Measurements from ENCODE around the gene PGM2. TPM values are rescaled to one million over a fixed set of nuclear protein-coding genes. Genes with fewer than 3 reads are reported as not detected.

Gene PGM2
- total and polyA plus RNA-seq, 2 experiments from 2014 or later, result 20.6 to 50.9 TPM

DNA sequence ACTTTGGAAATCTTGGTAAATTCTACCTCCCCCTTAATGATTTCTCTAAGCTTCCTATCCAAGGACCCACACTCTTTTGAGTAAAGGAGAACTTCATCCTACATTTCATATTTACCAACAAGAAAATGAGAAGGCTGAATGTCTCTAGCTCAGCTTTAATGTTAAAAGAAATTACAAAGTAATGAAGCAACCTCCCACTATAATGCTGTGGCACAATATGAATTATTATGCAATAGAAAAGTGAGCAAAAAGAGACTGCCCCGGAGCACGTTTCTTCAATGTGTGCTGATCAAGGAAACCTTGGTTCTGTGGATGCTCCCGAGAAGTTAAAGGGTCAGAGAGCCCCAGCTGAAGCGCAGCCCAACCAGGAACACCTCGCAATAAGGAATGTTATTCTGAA, 55.3 kb downstream of the PGM2 start:
- H3K36me3 ChIP-seq, result no peaks in the 10 kb centered on the region
- peaks cover 5% of the 10 kb centered on the region for H3K4me1 ChIP-seq (ENCODE audit: low read depth)
- H3K27ac ChIP-seq, result no peak overlapping the region
- DNase-seq (ENCODE audit: low read depth in 1 of 2, low spot score in 1 of 2), result no peak
- H3K9me3 ChIP-seq (ENCODE audit: low read depth), result no peaks in the 10 kb centered on the region
- peaks cover 2% of the 10 kb centered on the region for H3K27me3 ChIP-seq
- TF ChIP-seq, protein P1, sequence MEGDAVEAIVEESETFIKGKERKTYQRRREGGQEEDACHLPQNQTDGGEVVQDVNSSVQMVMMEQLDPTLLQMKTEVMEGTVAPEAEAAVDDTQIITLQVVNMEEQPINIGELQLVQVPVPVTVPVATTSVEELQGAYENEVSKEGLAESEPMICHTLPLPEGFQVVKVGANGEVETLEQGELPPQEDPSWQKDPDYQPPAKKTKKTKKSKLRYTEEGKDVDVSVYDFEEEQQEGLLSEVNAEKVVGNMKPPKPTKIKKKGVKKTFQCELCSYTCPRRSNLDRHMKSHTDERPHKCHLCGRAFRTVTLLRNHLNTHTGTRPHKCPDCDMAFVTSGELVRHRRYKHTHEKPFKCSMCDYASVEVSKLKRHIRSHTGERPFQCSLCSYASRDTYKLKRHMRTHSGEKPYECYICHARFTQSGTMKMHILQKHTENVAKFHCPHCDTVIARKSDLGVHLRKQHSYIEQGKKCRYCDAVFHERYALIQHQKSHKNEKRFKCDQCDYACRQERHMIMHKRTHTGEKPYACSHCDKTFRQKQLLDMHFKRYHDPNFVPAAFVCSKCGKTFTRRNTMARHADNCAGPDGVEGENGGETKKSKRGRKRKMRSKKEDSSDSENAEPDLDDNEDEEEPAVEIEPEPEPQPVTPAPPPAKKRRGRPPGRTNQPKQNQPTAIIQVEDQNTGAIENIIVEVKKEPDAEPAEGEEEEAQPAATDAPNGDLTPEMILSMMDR (IDR thresholded peaks at IDR 0.05; ENCODE audit: low read depth, low read length), result no peak
- H3K4me3 ChIP-seq, result no peak overlapping the region

DNA sequence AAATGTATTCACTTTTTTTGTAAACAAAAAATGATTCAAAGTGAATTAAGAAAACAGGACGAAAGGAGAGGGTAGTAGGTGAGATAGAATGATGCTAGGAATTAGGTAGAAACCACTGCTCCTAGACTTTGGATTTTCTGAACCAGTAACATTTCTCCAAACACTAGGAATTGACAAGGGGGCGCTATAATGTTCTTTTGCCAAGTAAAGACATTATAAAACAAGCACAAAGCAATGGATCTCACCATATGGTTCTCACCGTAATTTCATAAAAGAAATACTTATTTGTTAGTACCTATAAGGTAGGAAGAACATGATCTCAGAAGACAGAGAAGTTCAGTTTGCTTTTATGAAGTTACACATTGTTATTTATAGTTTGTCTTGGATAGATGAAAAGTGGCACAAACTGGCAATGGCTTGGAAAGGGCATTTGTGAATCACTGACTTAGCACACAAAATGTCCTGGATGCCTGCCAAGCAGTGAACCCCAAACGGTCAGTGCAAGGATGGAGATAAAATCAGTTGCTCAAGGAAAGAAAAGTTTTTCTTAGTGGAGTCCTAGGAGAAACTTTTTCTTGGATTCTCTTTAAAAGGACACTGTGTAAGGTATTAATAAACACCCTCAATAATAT, 56.3 kb downstream of the PGM2 start:
- TF ChIP-seq, protein P1 (IDR thresholded peaks at IDR 0.05; ENCODE audit: low read depth, low read length), result peak; percentile 19
- no peaks in the 10 kb centered on the region for H3K9me3 ChIP-seq (ENCODE audit: low read depth)
- DNase-seq (ENCODE audit: low read depth in 1 of 2, low spot score in 1 of 2), result peak in 1 of 2 donors; percentile 18
- peaks cover 12% of the 10 kb centered on the region for H3K27me3 ChIP-seq
- no peak overlapping the region for H3K4me3 ChIP-seq
- H3K4me1 ChIP-seq (ENCODE audit: low read depth), result peaks cover 5% of the 10 kb centered on the region
- H3K27ac ChIP-seq, result no peak overlapping the region
- no peaks in the 10 kb centered on the region for H3K36me3 ChIP-seq

DNA sequence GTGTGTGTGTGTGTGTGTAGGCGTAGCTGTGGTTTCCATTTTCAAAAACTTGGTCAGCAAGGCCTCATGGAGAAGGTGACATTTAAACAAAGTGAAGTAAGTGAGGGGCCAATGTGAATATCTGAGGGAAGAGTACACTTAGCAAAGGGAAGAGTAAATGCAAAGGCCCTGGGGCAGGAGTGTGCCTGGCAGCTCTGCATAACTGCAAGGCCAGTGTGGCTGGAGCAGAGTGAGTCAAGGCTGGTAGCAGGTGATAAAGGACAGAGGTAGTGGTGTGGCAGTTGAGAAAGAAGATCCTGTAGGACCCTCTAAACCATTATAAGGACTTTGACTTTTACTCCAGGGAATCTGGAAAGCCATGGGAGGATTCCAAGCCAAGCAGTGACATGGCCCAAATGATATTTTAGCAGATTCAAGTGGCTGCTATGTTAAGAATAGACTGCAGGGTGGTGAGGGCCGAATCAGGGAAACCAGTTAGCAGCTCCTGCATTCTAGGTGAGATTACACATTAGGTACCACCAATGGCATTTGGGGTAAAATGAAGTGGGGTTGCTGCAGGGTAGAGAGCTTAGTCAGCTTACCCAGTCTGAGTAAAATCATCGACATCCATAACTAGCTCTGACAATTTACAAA, 58.5 kb downstream of the PGM2 start:
- no peaks in the 10 kb centered on the region for H3K36me3 ChIP-seq
- no peak overlapping the region for H3K4me3 ChIP-seq
- TF ChIP-seq, protein P1 (IDR thresholded peaks at IDR 0.05; ENCODE audit: low read depth, low read length), result no peak
- peak overlapping the region; percentile 10 for H3K27ac ChIP-seq
- H3K9me3 ChIP-seq (ENCODE audit: low read depth), result no peaks in the 10 kb centered on the region
- H3K4me1 ChIP-seq (ENCODE audit: low read depth), result peaks cover 5% of the 10 kb centered on the region
- H3K27me3 ChIP-seq, result peaks cover 34% of the 10 kb centered on the region
- DNase-seq (ENCODE audit: low read depth in 1 of 2, low spot score in 1 of 2), result no peak

DNA sequence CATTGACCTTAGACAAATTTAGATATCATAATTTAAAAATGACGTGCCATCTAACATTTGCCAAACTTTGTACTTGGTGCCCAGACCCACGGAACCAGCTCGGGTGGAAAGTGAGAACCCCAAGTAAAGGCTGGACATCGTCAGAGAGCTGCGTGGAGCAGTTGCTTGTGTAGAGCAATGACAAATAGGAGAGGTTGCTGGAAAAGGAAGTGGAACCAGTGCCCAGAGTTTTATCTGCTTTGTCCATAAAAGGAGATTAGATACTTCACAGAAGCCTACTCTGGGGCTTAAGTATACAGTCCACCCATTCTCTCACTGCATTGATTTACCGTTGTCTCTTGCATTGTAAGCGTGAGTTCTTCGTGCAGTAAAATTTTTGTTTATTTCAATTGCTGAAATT, 59.0 kb downstream of the PGM2 start:
- Histone ChIP-seq H3K36me3 (no peaks in the 10 kb centered on the region), H3K27ac (peak overlapping the region; percentile 10), H3K4me1 (ENCODE audit: low read depth) (peaks cover 6% of the 10 kb centered on the region), H3K4me3 (no peak overlapping the region), H3K9me3 (ENCODE audit: low read depth) (no peaks in the 10 kb centered on the region), H3K27me3 (peaks cover 39% of the 10 kb centered on the region)
- DNase-seq (ENCODE audit: low read depth in 1 of 2, low spot score in 1 of 2), result peak; percentile 35 to 78
- TF ChIP-seq, protein P1 (IDR thresholded peaks at IDR 0.05; ENCODE audit: low read depth, low read length), result no peak

DNA sequence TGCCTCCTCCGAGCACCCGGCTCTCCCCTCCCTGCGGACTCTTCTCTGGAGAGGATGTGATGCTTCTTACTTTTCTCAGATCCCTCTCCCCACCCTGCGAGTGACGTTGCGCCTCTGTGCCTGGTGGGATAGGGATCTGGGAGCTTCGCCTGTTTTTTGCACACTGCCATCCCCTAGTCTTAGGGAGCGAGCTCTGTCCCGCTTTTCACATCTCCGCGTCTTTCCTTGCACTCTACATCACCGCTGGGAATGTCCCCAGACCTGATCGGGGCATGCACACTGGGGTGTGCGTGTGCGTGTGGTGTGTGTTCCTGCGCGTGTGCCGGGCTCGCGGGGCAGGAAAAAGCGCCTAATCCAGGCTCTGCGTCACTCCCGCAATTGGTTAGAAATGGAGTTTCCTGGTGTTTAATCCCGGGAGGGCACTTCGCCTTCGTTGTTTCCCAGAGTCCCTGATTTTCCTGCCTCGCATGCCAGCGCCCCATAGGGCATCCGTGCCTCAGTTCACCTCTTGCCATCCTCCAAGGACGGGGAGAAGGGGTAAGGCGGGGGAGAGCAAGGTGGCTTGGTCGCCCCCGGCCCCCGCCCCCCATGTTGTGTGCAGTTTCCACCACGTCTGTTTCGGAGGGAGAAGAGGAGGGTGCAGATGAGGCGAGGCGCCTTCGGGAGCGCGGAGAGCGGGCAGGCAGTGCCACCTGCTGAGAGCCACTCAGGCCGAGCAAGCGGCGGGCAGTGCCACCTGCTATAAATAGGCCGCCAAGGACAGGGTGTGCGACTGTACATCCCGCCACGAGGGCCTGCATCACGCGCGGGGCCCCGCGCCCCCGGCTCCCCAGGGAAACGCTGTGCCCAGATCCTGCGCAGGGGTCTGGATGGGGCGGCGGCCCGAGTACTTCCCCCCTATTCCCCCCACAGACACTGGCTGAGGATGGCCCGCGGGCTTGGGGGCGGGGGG, 63.6 kb downstream of the PGM2 start:
- Histone ChIP-seq H3K36me3 (no peaks in the 10 kb centered on the region), H3K4me3 (peak overlapping the region; percentile 72), H3K9me3 (ENCODE audit: low read depth) (no peaks in the 10 kb centered on the region), H3K27me3 (peaks cover 80% of the 10 kb centered on the region), H3K4me1 (ENCODE audit: low read depth) (peaks cover 7% of the 10 kb centered on the region), H3K27ac (no peak overlapping the region)
- TF ChIP-seq, protein P1 (IDR thresholded peaks at IDR 0.05; ENCODE audit: low read depth, low read length), result no peak
- DNase-seq (ENCODE audit: low read depth in 1 of 2, low spot score in 1 of 2), result peak; percentile 17 to 25

Data from cardiac muscle cell (in vitro differentiated cells and primary cell).